NCI-H2196 treated with DMSO at 0.1 percent for 48 hours (cell line): ENCODE data around the gene ATP1B2.
"Not testable (repeated sequence)": the region's sequence is repeated elsewhere in the genome, so short reads cannot be mapped to it uniquely, and the experiment has no call there.

Source experiments
- DNase-seq: peaks from one replicate; lab custom pipeline; 2025; ENCODE audit not compliant: unreplicated experiment; lab: John Stamatoyannopoulos, UW

The ATP1B2 gene, protein sequence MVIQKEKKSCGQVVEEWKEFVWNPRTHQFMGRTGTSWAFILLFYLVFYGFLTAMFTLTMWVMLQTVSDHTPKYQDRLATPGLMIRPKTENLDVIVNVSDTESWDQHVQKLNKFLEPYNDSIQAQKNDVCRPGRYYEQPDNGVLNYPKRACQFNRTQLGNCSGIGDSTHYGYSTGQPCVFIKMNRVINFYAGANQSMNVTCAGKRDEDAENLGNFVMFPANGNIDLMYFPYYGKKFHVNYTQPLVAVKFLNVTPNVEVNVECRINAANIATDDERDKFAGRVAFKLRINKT

DNA sequence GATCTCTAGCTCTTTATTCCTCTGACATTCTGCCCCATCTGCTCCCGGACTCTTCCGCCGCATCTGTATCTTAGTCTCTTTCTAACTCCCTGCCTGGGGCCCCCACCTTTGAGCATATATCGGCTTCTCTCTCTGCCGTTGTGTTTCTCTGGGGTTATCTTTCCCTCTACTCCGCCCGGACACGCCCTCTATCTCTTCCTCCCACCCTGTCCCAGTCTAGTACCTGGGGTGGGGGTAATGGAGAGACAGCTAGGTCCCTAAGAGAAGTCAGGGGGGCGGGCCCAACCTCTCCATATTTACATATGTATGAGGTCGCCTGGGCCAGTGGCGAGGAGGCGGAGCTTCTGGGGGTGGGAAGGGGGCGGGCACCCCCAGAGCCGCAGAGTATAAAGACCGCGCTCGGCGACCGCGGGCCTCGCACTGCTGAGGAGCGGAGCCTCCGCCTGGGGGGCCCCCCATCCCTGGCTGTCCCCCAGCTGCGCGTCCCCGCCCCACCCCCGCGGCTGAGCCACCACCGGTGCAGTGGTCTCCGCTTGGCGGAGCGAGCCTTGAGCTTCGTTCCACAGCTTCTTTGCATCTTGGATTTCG lies at the start of gene ATP1B2:
Gene ATP1B2, plus strand, starts transcription at position 418 of the 588 bp plus-strand sequence. CDS start 593 bp downstream, outside the sequence.
- DNase-seq: peak; percentile 18

DNA sequence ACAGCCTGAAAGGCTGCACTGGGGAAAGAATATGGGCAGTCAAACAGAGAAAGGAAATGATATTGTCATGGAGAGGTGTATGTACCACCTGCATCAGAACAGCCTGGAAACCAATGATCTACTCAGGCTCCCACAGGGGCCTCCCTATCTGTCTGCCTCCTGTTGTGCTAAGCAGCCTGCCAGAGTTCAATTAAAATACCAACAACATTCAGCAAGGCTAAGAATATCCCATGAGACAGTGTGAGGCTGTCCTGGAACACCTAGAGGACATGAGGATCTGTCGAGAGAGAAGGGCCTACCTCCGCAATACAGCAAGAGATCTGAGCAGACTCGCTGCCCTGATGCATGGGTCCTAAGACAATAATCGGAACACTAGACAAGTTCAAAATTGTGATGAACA lies 44.4 kb upstream of the ATP1B2 start:
- no peak for DNase-seq

DNA sequence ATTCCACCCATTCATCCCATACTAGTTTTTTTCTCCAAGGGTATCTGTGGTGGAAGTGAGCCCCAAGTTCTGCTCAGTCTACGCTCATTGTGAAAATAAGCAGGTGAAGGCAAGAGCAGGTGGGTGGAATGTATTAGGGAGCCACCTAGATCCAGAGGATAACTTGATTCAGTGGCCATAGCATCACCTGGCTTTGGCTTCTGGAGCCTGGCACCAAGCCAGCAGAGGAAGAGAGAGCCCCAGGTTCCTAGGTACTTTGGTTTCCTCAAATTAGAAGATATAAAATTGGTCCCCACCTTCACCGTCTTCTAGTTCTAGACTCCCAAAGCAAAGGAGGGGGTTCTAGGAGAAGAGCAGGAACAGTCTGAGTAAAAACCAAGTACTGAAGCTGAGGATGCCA lies 40.1 kb upstream of the ATP1B2 start:
- DNase-seq: no peak

DNA sequence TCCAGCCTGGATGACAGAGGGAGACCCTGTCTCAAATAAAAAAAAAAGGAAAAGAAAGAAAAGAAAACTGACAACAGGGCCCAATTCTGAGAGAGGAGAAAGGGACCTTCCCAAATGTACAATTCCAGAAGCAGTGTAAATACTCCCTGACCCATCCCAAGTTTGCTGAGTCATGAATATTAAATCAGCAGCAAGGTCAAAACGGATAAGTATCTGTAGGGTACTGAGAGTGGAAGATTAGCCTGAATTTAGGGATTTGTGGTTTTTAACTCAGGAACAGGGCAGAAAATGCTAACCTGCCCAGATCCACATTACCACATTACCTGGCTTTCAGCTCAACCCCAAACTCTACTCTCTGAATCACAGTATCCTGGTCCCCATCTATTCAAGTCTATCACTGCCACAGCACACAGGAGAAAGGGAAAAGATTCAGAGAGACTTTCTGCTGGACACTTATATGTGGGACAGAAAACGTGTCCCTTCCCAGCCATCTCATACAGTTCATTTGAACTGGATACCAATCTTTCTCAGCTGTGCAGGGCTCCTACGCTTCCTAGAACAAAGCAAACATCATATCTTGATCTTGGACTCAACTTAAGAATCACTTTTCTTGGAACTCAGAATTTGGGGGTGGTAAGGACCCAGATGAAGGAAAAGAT lies 39.0 kb upstream of the ATP1B2 start:
- DNase-seq: no peak

DNA sequence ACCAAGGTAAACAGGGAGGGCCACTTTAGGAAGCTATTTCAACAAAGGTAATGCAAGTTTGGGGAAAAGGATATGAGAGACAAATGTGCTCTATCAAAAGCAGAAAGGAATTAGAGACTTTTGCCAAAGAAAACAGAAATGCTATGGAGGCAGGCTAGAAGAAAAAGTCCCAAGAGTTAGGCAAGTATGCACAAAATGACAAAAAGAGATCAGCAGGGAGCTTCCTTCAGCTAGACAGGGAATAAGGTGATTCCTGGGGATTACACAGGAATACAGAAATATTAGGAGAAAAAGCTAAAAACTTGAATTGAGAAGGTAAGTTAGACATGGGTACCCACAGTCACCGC lies 38.5 kb upstream of the ATP1B2 start:
- no peak for DNase-seq

DNA sequence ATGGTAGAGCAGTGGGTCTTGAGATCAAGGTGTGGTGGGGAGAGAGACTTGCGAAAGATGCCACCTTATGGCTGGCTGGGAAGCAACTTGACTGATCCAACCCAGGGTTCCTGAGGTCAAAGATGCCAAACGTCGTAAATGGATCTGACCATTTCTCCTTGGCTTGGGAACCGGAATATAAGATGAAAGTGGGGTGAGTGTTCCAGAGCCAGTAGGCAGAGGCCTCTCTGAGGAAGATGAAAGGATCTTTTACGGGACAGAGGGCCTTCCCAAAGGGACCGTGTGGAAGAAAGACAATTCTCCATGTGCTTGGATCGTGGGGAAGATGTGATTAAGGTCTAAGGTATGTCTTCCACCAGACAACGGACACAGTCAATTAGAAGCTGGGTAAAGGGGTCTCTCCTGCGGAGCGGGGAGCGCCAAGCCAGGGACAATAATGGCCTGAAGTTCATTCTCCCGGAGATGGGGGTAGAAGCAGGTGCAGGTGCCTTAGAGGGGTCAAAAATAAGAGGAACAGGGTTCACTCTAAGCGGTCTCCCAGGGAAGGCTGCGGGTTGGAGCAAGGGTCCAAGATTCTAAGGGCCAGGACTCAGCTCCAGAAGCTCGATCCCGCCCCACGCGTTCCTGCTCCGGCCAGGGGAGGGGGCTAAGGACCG lies 36.8 kb upstream of the ATP1B2 start:
- no peak for DNase-seq

DNA sequence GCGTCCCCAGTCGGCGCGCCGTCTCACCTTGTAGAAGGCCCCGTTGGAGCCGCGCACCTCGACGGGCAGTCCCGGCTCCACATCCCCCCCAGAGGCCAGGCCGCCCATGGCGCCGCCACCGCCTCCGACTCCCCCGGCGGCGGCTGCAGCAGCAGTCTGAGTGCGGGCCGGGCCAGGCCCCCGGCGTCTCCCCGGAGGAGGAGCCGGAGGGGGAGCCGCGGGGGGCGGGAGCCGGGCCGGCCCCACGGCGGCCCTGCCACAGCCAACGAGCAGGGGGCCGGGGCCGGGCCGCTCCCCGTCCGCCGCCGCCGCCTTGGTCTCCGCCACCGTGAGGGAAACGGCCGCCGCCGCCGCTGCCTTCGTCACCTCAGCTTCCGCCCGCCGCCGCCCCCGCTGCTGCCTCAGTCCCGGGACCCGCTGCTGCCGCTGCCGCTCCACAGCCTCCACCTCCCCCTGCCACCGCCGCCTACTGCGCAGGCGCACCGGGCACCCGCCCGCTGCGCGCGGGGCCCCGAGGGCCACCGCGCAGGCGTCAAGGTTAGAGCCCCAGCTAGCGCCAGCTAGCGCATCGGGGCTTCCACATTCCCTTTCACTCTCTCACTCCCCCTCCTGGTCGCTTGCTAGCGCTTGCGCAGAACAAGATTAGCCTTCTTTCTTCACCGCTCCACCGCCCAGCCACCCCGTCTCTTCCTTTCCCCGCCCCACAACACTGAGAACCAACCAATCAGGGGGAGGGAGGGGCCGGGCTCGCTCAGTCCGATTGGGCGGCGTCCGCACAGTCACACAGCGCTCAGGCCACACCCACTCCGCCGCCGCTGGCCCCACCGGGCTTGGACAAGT lies 36.1 kb upstream of the ATP1B2 start, which contains the start of gene FXR2:
Gene FXR2, minus strand, starts transcription at position 473 of the 840 bp plus-strand sequence. Its CDS starts 365 bp downstream, at position 108.
- peak; percentile 93 for DNase-seq

DNA sequence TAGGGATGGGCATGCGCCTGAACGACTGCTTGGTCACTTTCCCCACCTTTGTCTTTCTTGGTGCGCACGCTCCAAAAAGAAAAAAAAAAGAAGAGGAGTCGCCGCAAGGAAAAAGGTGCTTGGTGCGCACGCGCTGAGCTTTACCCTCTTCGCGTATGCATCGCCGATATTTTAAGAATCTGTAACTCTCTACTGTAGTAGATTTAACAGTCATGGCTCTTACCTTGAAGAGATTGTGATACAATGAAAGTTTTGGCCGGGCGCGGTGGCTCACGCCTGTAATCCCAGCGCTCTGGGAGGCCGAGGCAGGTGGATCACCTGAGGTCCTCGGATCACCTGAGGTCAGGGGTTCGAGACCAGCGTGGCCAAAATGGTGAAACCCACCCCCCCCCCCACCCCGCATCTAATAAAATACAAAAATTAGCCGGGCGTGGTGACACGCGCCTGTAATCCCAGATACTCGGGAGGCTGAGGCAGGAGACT lies 35.4 kb upstream of the ATP1B2 start:
- DNase-seq: no peak

DNA sequence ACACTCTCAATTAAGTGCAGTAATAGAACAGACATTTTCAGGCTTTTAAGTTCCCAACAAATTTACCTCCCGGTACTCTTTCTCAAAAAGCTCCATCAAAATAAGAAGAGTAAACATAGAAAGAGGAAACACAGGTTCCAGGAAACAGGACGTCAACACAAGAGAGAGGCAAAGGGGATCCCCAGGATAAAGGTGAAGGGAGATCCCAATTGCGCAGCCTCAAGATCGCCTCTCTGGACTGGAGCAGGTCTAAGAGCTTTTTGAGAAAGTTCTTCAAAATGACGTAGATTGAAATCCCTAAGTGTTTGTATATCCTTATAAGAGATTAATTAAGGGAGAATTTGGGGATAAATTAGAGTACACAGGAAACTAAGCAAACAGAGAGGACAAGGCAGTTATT lies 32.1 kb upstream of the ATP1B2 start:
- DNase-seq: no peak

DNA sequence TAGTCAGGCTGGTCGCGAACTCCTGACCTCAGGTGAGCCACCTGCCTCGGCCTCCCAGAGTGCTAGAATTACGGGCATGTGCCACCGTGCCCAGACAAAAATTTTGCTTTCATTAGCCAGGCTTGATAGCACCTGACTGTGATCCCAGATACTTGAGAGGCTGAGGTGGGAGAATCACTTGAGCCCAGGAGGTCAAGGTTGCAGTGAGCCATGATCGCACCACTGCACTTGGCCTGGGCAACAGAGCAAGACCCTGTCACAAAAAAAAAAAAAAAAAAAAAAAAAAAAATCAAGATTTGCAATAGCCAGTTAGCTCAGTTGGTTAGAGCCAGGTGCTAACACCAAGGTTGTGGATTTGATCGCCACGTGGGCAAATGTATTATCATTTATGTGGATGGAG lies 29.9 kb upstream of the ATP1B2 start:
- DNase-seq: no peak

DNA sequence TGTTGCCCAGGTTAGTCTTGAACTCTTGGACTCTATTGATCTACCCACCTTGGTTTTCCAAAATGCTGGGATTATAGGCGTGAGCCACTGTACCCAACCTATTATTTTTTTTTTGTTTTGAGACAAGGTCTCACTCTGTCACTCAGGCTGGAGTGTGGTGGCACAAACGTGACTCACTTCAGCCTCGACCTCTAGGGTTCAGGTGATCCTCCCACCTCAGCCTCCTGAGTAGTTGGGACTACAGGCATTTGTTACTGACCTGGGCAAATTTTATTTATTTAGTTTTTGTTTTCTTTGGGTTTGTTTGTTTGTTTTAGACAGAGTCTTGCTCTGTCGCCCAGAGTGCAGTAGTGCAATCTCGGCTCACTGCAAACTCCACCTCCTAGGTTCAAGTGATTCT lies 27.1 kb upstream of the ATP1B2 start:
- no peak for DNase-seq

DNA sequence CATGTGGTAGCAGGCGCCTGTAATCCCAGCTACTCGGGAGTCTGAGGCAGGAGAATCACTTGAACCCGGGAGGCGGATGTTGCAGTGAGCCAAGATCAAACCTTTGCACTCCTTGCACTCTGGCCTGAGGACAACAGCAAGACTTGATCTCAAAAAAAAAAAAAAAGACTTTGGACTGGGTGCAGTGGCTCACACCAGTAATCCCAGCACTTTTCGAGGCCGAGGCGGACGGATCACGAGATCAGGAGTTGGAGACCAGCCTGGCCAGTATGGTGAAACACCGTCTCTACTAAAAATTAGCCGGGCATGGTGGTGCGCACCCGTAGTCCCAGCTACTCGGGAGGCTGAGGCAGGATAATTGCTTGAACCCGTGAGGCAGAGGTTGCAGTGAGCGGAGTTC lies 25.0 kb upstream of the ATP1B2 start:
- not testable (repeated sequence) for DNase-seq

DNA sequence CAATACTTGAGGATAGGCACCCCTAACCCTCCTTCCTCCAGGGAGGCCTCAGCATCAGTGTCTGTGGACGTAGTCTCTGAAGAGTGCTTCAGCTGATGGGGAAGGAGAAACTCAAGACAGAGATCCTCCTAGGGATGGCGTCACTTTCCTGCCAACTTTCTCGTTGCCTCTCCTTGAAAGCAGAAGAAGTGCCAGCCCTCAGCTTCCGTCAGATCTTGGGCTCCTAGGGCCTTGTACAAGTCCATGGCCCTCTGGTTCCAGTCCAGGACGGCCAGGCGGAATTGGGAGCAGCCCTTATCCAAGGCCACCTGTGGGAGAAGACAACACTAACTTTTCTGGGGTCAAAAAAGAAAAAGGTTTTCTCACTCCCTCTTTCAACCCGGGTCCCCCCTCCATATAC lies 24.4 kb upstream of the ATP1B2 start:
- no peak for DNase-seq

DNA sequence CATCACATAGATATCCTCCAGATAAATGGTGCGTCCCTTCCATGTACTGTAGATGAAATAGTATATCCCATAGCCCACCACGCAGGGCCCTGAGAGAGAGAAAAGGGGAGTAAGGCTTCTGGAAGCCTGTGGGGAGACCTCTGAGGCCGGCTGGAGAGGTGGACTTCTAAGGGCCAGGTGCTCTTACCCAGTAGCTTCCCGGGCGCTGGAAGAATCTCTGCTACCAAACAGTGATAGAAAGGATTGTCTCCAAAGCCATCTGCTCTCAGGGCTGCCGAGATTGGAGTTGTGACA lies 23.8 kb upstream of the ATP1B2 start:
- DNase-seq: no peak

DNA sequence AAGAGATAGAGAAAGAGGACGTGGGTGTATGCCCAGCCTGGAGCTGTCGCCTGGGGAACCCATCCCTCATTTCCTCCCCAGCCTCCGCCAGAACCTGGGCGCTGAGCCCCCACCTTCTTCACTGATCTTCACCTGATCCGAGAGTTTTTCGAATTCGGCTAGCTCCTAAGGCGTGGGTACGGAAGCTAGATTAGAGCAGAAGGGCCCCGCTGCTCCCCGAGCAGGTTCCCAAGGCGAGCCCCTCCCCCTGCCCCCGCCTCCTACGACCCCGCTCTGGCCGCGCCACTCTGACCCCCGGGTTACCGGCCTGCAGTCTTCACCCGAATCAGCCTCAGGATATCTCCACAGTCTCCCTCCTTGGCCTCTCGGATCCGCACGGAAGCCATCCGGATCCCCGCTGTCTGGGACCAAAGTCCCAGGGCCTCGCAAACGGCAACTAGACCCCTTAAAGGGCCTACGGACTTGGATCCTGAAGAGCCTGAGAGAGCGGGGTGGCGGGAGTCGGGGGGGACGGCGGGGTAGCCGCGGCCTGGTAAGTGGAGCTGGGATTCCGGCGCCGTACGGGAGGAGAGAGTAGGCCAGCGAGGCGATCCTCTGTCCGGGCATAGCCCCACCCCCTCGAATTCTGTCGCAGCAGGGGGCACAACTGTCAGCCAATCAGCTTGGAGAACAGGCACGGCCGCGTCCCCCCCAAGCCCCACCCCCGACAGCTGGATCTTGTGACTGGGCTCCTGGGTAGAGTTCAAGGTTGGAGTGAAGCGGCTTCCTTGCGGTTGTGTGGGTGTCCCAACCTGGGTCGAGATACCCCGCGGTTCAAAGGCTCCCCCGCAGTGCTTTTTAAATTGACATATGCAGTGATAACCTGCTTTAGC lies 23.2 kb upstream of the ATP1B2 start, which contains the start of gene SAT2:
Gene SAT2, minus strand, starts transcription at position 572 of the 872 bp plus-strand sequence. Its CDS starts 186 bp downstream, at position 386.
- DNase-seq: peak; percentile 30

DNA sequence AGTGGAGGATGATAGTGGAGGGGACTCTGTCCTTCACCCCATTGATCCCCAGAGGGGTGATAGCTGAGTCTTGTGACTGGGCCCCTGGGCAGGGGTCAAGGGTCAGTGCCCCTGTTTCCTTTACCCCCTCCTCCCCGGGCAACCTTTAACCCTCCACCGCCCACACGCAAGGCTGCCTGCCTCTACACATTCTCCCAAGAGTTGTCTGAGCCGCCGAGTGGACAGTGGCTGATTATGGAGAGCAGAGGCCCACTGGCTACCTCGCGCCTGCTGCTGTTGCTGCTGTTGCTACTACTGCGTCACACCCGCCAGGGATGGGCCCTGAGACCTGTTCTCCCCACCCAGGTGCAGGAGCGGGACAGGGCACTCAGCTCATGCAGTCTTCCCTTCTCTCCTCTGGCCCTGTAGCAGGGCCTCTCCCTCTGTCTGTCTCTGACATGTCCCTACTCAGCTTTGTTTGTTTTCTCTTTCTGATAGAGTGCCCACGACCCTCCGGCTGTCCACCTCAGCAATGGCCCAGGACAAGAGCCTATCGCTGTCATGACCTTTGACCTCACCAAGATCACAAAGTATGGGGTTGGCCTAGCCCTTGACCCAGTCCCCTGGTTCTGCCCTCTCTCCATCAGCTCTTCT lies 20.7 kb upstream of the ATP1B2 start, which contains the start of gene SHBG:
Gene SHBG, plus strand, starts transcription at position 197 of the 633 bp plus-strand sequence. Its CDS starts 38 bp downstream, at position 235.
- no peak for DNase-seq

DNA sequence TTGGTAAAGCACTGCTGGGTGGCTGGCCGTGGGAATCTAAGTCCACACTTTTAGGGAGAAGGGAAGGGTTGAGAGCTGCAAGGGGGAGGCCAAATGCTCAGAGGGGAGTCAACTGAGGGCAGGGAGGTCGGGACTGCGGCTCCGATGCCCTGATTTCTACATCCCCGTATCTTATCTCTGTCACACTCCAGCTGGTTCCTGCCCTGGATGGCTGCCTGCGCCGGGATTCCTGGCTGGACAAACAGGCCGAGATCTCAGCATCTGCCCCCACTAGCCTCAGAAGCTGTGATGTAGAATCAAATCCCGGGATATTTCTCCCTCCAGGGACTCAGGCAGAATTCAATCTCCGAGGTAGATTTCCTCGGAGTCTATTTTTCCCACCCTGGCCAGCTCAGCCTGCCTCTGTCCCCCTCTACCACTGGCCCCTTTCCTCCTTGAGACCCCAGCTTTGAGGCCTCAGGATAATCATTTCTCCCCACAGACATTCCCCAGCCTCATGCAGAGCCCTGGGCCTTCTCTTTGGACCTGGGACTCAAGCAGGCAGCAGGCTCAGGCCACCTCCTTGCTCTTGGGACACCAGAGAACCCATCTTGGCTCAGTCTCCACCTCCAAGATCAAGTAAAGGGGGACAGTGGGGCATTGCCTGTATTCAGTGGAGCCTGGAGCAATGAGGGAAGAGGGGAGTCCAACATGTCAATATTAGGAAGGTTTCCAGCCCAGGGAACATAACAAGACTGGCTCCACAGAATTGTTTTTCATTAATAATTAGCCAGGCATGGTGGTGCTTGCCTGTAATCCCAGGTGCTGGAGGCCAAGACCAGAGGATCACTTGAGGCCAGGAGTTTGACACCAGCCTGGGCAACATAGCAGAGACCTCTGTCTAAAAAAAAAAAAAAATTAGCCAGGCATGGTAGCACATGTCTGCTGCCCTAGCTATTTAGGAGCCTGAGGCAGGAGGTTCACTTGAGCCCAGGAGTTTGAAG lies 19.0 kb upstream of the ATP1B2 start:
- DNase-seq: no peak

DNA sequence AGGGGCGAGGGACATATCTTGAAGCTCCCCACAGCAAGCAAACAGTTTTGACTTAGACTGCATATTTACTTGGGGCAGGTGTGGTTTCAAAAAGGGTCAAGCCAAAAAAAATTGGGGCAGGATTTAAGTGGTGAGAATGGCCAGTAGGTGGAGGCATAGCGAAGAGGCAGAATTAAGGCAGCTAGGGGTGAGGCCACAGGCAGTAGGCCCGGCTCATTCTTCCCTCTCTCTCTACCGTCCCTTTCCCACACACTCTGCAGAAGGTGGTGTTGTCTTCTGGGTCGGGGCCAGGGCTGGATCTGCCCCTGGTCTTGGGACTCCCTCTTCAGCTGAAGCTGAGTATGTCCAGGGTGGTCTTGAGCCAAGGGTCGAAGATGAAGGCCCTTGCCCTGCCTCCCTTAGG lies 18.2 kb upstream of the ATP1B2 start:
- peak; percentile 17 for DNase-seq
